Stimulated activated naive CD8-positive, alpha-beta T cell treated with anti-CD3 and anti-CD28 coated beads, Interleukin-15, Interleukin-2, amounts not matched to agents 100 U/mL and 50 U/mL, for 24 hours (primary cell): ENCODE results near the gene DPYSL4.

Experiments
- ATAC-seq: fragments of 150-1000 bp; cut with Tn5 transposase; one replicate; pipeline ENCODE4 v1.10.0; 2021
- DNase-seq: peaks from one replicate; pipeline ENCODE4 v3.0.0; 2021

Gene DPYSL4

DNA sequence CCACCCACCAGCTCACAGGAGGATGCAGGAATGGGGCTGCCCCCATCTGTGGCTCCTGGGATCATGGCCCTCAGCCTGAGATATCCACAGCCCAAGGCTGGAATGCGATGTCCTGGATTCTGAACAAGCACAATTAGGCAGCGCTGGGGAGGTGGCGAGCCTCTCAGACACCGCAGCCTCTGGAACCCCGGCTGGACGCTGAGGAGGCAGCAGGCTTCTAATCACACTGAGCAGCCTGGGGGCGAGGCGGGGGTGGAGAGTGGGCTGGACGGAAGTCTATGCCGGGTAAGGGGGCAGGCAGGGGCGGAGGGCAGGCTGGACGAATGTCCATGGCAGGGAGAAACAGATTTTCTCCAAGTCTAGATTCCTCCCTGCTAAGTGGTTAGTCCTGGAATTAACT lies 56.4 kb downstream of the DPYSL4 start:
- DNase-seq (no peak), ATAC-seq (no peak)

DNA sequence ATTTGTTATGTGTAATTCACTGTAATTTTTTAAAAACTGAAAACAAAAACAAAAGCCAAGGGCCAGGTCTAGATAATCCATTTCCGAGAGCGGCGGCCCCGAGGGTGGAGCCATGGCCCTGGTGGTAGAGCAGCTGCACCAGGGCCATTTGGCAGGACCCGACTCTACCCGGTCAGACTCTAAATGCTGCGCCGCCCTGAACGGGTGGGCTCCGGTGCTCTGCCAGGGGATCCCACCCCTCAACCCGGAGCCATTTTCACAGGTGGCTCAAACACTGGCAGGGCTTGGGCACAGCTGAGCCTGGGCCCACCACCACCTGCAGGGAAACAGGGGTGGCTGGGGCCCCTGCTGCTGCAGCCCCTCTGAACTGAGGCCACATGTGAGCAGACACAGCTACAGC lies 56.9 kb downstream of the DPYSL4 start:
- ATAC-seq, result no peak

DNA sequence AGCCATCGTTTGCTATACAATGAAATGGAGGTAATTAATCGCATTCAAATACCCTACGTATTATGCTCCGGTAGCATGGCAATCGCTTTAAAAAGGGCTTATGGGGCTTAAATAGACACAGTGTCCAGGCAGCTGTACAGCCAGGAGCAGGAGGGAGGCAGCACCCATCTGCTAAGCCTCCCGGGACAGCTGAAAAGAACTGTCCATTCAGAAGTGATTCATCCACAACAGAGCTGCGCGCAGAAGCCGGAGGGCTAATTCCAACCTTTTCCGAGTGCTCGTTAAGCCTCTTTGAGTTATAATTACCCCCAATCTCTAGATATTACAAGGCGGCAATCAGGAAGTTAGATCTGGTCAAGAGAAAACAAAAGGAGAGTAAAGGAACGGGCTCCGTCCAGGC lies 58.3 kb downstream of the DPYSL4 start:
- DNase-seq (no peak), ATAC-seq (no peak)

More for the DNA sequence above, 56.9 kb downstream of the DPYSL4 start:
- DNase-seq, result no peak

DNA sequence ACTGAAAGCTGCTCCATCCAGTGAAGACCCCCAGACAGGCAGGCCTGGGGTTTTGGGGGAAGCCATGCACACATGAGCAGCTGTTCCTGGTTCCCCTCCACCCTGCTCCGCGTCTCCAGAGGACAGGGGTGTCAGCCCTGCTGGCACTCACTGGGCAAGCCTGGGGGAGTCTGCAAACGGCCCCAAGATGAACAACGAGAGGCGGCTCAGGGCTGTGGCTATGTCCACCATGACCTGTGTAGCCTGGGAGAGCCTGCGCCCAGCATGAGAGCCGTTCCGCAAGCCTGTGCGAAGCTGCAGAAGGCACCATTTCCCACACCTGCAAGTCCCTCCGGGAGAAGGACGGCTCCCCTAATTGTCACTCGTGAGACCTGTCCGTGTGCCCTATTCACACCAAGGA lies 59.5 kb downstream of the DPYSL4 start:
- ATAC-seq, result no peak
- no peak for DNase-seq

DNA sequence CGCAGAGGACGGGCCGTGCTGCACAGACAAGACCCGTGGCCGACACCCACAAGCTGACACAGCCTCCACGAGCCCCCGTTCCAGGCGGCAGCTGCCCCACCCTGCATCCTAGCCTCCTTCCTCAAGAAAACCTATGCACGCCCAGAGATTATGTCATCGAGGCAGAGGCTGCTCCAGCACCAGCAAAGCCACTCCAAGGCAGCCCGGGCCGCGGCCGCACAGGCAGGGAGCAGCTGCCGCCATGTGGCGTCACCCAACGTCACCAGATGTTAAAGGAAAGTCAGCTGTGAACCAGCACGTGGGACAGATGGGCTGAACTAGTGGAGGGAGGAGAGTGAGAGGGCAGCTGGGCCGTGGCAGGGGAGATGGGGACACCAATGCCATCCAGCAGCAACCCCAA lies 61.2 kb downstream of the DPYSL4 start:
- DNase-seq, result no peak
- no peak for ATAC-seq

DNA sequence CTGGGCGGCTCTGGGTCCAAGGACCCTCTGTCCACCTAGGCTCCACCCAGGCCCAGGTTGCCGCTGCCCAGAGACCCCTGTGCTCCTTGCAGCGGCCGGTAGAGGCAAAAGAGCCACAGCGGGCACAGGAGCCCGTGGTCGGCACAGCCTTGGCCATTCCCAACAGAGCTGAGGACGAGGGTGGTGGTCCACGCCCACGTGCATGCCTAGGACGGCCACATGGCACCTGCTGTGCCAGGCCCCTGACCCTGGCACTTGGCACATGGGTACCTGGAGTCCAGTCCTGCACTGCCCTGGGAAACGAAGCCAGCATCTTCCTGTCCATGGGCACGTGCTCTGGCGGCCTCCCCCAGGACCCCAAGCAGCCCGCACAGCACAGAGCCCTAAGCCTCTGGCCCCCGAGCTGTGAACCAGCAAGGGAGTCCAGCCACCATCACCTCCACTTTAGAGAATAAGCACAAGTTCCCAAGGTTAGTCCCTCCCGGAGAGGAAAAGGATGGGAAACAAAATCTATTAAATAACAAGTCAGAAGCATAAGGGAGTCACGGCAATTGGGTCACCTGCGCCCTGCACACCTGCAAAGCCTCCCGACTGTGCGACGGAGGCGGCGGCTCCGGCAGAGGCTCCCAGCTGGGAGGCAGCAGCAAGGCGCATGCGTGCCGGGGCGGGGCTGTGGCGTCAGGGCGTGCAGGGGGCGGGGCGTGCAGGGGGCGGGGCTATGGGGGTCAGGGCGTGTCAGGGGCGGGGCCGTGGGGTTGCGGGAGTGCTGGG lies 61.9 kb downstream of the DPYSL4 start:
- ATAC-seq (no peak), DNase-seq (peak; percentile 55)

DNA sequence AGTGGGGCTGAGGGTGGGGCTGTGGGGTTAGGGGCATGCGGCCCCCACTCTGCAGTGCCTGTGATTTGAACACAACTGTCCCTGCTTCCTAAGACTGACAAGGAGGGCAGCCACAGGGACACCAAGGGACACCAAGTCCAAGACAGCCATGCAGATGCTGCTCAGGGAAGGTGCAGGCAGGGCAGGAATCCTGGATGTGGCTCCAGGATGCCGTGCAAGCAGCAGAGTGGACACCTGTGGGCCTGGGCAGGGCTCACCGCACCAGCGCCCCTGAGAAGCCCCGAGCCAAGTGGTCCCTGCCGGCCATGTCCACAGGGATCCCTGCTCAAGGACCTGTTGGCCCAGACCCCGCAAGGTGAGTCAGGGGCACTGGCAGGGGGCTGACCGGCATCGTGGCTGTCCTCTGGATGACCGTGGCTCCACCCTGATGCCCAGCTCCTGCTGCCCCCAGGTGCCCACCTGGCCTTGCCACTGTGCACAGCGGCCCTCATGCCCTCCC lies 62.5 kb downstream of the DPYSL4 start:
- DNase-seq, result no peak
- ATAC-seq, result no peak

DNA sequence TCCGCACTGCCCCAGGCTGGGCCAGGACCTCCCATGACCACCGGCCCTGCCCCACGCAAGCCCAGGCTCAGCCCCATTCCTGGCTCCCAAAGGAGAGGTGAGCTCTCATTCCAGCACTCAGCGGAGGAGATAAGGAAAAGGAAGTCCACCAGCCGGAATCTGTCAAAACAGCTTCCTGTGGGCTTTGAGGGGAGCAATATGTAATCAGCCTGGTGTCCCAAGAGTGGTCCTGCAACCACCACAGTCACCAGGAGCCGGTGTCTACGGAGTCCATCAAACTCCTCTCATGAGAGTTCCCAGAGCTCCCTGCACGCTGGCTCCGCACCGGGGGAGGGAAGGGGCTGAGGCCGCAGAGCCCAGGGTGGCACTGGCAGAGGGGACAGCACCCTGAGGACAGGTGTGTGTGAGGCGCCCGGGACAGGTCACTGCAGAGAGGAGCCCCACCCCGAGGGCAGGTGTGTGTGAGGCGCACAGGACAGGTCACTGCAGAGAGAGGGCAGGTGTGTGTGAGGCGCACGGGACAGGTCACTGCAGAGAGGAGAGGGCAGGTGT lies 63.2 kb downstream of the DPYSL4 start:
- DNase-seq (no peak), ATAC-seq (no peak)

DNA sequence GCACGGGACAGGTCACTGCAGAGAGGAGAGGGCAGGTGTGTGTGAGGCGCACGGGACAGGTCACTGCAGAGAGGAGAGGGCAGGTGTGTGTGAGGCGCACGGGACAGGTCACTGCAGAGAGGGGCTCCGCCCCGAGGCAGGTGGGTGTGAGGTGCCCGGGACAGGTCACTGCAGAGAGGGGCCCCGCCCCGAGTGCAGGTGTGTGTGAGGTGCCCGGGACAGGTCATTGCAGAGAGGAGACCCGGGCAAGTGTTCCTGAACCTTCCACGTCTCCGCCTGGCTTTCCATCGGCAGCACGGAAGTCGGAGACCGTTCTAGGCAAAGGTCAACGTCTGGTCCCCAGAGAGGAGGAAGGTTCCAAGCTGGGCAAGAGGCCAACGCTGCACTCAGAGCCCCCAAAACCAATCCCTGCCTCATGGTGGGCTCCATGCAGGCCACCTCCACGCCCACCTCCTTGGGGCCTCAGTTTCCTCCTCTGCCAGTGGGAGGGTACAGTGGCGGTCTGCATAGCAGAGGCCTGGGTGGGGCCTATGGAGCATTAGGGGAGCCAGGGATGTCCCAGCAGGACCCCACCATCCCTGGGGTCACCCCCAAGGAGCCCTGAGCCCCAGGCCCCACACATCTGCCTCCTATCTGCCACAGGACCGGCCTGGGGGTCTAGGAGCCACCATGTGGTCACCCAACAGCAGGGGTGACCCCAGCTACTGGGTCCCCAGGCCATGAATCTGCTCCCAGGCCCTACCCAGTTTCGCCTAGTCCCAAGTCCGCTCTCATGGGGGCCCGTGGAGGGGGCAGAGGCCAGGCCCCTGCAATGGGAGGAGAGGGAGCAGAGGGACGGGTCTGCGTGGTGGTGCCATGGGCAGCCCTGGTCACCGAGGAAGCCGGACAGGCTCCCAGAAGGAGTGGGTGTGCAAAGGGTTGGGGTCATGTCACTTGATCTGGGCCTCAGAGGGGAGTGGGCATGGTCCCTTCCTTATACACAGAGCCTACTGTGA lies 64.0 kb downstream of the DPYSL4 start:
- DNase-seq, result no peak
- no peak for ATAC-seq

DNA sequence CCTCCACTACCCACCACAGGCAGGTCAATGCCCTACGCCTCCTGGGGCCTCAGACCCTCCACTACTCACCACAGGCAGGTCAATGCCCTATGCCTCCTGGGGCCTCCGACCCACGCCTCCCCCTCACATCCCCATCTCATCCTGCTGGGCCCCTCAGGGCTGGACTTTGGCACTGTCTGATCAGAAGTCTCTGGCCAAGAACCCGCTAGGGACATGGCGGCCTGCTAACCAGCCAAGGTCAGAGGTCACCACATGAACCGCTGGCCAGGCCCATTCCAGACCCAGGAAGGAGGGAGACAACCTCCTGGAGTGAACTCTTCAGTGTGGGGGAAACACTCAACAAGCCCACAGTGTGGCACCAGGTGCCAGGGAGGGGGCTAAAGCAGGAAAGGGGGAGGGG lies 65.2 kb downstream of the DPYSL4 start:
- DNase-seq (no peak), ATAC-seq (no peak)

DNA sequence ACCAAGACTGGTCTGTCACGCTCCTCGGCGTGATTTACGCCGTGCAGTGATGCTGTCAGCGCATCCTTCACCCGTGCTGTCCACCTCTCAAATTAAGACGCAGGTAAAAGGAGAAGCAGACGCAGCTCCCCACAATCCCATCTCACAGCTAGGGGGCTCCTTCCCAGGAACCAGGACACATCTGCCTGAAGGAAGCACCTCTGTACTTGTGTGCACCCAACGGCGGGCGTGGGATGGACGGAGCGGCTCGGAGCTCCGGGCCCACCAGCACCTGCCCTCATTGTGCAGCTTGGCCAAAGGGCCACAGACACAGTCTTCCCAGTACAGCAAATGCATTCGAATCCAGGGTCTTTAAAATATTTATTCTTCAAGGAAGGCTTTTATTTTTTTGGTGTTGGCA lies 65.7 kb downstream of the DPYSL4 start:
- no peak for DNase-seq

DNA sequence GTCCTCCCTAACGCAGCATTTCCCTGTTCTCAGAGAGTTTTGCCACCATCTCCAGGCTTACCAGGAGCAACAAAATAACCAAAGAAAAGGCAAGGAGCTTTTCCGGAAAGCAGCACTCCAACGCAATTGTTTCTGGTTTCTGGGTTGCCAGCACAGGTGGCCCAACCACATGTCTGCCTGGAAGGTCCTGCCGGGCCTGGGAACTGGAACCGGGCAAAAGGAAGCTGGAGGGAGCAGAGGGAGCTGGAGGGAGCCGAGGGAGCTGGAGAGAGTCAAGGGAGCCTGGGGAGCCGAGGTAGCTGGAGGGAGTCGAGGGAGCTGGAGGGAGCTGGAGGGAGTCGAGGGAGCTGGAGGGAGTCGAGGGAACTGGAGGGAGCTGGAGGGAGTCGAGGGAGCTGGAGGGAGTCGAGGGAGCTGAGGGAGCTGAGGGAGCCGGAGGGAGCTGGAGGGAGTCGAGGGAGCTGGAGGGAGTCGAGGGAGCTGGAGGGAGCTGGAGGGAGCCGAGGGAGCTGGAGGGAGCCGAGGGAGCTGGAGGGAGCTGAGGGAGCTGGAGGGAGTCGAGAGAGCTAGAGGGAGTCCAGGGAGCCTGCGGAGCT lies 66.4 kb downstream of the DPYSL4 start:
- DNase-seq, result no peak
- no peak for ATAC-seq

More for the DNA sequence above, 65.7 kb downstream of the DPYSL4 start:
- no peak for ATAC-seq

DNA sequence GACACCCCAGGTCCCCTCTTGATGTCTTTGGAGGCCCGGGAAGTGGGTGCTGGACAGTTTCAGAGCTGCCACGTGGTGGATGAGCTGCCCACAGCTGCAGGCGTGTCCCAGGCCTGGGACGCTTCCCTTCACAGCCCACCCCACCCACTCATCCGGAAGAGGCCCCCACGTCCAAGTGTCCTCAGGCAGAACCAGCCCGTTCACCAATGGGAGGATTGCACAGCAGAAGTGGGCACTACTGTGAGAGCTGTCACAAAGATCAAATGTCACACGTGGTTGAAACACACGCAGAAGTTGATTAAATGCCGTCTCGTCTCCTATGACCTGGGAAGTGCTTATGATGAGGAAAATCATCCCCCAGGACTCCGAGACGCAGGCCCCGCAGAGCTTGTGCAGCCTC lies 68.1 kb downstream of the DPYSL4 start:
- ATAC-seq (no peak), DNase-seq (no peak)
